ENCODE data around the gene SEPTIN12. TPM values are rescaled to one million over a fixed set of nuclear protein-coding genes. Genes with fewer than 3 reads are reported as not detected.

SEPTIN12 gene
- total RNA-seq, 1 donor = not detected

- TF ChIP-seq, protein P1, sequence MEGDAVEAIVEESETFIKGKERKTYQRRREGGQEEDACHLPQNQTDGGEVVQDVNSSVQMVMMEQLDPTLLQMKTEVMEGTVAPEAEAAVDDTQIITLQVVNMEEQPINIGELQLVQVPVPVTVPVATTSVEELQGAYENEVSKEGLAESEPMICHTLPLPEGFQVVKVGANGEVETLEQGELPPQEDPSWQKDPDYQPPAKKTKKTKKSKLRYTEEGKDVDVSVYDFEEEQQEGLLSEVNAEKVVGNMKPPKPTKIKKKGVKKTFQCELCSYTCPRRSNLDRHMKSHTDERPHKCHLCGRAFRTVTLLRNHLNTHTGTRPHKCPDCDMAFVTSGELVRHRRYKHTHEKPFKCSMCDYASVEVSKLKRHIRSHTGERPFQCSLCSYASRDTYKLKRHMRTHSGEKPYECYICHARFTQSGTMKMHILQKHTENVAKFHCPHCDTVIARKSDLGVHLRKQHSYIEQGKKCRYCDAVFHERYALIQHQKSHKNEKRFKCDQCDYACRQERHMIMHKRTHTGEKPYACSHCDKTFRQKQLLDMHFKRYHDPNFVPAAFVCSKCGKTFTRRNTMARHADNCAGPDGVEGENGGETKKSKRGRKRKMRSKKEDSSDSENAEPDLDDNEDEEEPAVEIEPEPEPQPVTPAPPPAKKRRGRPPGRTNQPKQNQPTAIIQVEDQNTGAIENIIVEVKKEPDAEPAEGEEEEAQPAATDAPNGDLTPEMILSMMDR (IDR thresholded peaks at IDR 0.05; ENCODE audit: insufficient read depth, low read length) = no peak
- no peak for DNase-seq (ENCODE audit: low read depth)
Observed at GRCh38 chr16:4777339-4778049, 10.7 kb downstream of the SEPTIN12 start.

GRCh38 chr16:4776141-4776705, 11.9 kb downstream of the SEPTIN12 start:
- TF ChIP-seq, protein P1 (IDR thresholded peaks at IDR 0.05; ENCODE audit: insufficient read depth, low read length) = no peak
- no peak overlapping the region for H3K4me3 ChIP-seq (ENCODE audit: low read depth, low read length)
- DNase-seq (ENCODE audit: low read depth) = no peak

More at GRCh38 chr16:4777339-4778049, 10.7 kb downstream of the SEPTIN12 start:
- no peak overlapping the region for H3K4me3 ChIP-seq (ENCODE audit: low read depth, low read length)

DNA sequence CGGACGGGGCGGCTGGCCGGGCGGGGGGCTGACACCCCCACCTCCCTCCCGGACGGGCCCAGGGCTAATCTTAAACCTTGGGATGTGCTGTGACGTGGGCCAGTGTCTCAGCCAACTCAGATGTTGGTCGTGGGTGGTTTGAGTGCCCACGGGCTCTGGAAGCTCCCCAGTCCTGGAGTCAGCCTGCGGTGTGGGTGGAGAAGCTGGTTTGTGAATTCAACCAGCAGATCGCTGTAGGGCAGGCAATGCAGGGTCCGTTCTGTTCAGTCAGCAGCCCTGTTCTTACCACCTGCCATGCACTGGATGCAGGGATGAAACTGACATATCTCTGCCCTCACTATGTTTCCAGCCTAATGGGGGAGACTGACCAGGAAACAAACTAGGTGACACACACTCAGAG, 13.1 kb downstream of the SEPTIN12 start:
- TF ChIP-seq, protein P1 (IDR thresholded peaks at IDR 0.05; ENCODE audit: insufficient read depth, low read length) = no peak
- DNase-seq (ENCODE audit: low read depth) = no peak

GRCh38 chr16:4772351-4772750, 15.8 kb downstream of the SEPTIN12 start:
- no peak overlapping the region for H3K4me3 ChIP-seq (ENCODE audit: low read depth, low read length)
- no peak for DNase-seq (ENCODE audit: low read depth)
- TF ChIP-seq, protein P1 (IDR thresholded peaks at IDR 0.05; ENCODE audit: insufficient read depth, low read length) = no peak

More for the DNA sequence above, 13.1 kb downstream of the SEPTIN12 start:
- H3K4me3 ChIP-seq (ENCODE audit: low read depth, low read length) = no peak overlapping the region

DNA sequence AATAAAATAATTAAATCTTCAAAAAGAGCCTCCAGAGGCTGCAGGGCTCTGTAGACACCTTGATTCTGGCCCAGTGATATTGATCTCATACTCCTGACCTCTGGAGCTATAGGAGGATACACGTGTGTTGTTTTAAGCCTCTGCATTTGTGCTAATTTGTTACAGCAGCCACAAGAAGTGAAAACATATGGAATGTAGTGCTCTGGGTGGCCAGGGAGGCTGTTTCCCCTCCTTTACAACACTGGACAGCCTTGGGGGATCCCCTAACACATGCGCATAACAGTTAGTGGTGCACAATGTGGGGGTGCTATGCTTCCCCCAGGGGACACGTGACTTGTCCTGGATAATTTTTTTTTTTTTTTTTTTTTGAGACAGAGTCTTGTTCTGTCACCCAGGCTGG, 16.5 kb downstream of the SEPTIN12 start:
- DNase-seq (ENCODE audit: low read depth) = no peak
- TF ChIP-seq, protein P1 (IDR thresholded peaks at IDR 0.05; ENCODE audit: insufficient read depth, low read length) = no peak
- H3K4me3 ChIP-seq (ENCODE audit: low read depth, low read length) = no peak overlapping the region

DNA sequence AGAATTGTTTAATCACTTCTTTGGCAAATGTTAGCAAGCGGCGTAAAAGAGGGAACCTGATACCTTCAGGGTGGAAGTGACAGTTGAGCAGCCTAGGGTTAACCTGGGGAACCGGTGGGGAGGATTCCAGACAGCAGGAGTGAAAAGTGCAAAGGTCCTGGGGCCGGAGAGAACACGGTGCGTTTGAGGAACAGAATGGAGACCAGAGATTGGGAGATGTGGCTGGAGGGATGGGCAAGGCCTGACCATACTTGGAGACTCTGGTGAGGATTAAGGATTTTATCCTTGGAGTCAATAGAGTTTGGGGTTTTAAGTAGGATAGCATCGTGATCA, 18.9 kb downstream of the SEPTIN12 start:
- DNase-seq (ENCODE audit: low read depth) = no peak
- TF ChIP-seq, protein P1 (IDR thresholded peaks at IDR 0.05; ENCODE audit: insufficient read depth, low read length) = no peak
- H3K4me3 ChIP-seq (ENCODE audit: low read depth, low read length) = peak overlapping the region; percentile 75

Measured in fibroblast of the aortic adventitia (primary cell).